Mesenchymal stem cell (in vitro differentiated cells and primary cell): Measurements from ENCODE around the gene SPINK13.
"Not testable (repeated sequence)": the region's sequence is repeated elsewhere in the genome, so short reads cannot be mapped to it uniquely, and the experiment has no call there.

Experiments used
- DNase-seq: peaks from one replicate; pipeline ENCODE4 v3.0.0-alpha.2; 2013
- H2AFZ ChIP-seq: one replicate; pipeline ENCODE4 v1.6.1; 2013; ENCODE audit warnings: low read depth, mild to moderate bottlenecking, control low read depth, inconsistent platforms, low read length, moderate library complexity
- H2AK5ac ChIP-seq: 2 replicates; pipeline ENCODE4 v1.6.1; 2013; ENCODE audit warnings: low read length, moderate library complexity, mild to moderate bottlenecking, inconsistent platforms; ENCODE audit not compliant: severe bottlenecking
- H2BK120ac ChIP-seq: one replicate; pipeline ENCODE4 v1.6.1; 2013; ENCODE audit warnings: low read depth, mild to moderate bottlenecking, inconsistent platforms, low read length, moderate library complexity
- H2BK12ac ChIP-seq, 2 experiments: one replicate each; pipeline ENCODE4 v1.6.1; 2013; ENCODE audit warnings: inconsistent platforms in 2 of 2, low read length in 2 of 2, mild to moderate bottlenecking in 2 of 2, moderate library complexity in 2 of 2, control low read depth in 1 of 2
- H2BK15ac ChIP-seq: one replicate; pipeline ENCODE4 v1.6.1; 2013; ENCODE audit warnings: mild to moderate bottlenecking, low read depth, inconsistent platforms; ENCODE audit not compliant: poor library complexity, severe bottlenecking
- H2BK5ac ChIP-seq: 2 replicates; pipeline ENCODE4 v1.6.1; 2013; ENCODE audit warnings: low read depth, mild to moderate bottlenecking, low read length, control low read depth, inconsistent platforms; ENCODE audit not compliant: poor library complexity, severe bottlenecking
- H3K14ac ChIP-seq, 2 experiments: one replicate each; pipeline ENCODE4 v1.6.1; 2013; ENCODE audit warnings: inconsistent platforms in 2 of 2, low read length in 2 of 2, control low read depth in 1 of 2, mild to moderate bottlenecking in 1 of 2, moderate library complexity in 1 of 2
- H3K18ac ChIP-seq, 2 experiments: one replicate each; pipeline ENCODE4 v1.6.1; 2013; ENCODE audit warnings: inconsistent platforms in 2 of 2, low read length in 2 of 2, control low read depth in 1 of 2, low read depth in 1 of 2, mild to moderate bottlenecking in 1 of 2
- H3K23ac ChIP-seq, 2 experiments: one replicate each; pipeline ENCODE4 v1.6.1; 2013; ENCODE audit warnings: inconsistent platforms in 2 of 2, low read length in 2 of 2, mild to moderate bottlenecking in 2 of 2, moderate library complexity in 2 of 2, control low read depth in 1 of 2
- H3K27ac ChIP-seq: 2 replicates; pipeline ENCODE4 v1.5.1; 2013; ENCODE audit warnings: mild to moderate bottlenecking, moderate library complexity, low read length, control low read depth, inconsistent platforms; ENCODE audit not compliant: poor library complexity, severe bottlenecking
- H3K27me3 ChIP-seq, 2 experiments: 2 replicates each; pipeline versions ENCODE4 v1.6.1 to v1.7.0; 2013; ENCODE audit warnings: low read length in 2 of 2, mild to moderate bottlenecking in 2 of 2, moderate library complexity in 2 of 2, control low read depth in 1 of 2, inconsistent platforms in 1 of 2; ENCODE audit not compliant: control insufficient read depth in 1 of 2, insufficient read depth in 1 of 2
- H3K36me3 ChIP-seq, 2 experiments: 2 replicates each; pipeline versions ENCODE4 v1.6.1 to v1.7.0; 2013; ENCODE audit warnings: low read length in 2 of 2, control low read depth in 1 of 2, inconsistent platforms in 1 of 2, low read depth in 1 of 2, mild to moderate bottlenecking in 1 of 2; ENCODE audit not compliant: insufficient read depth in 2 of 2, control insufficient read depth in 1 of 2
- H3K4ac ChIP-seq, 2 experiments: one replicate each; pipeline ENCODE4 v1.6.1; 2013; ENCODE audit warnings: inconsistent platforms in 2 of 2, low read length in 2 of 2, mild to moderate bottlenecking in 2 of 2, moderate library complexity in 2 of 2, control low read depth in 1 of 2, low read depth in 1 of 2
- H3K4me1 ChIP-seq: 2 replicates; pipeline ENCODE4 v1.6.1; 2013; ENCODE audit warnings: low read depth, low read length, control low read depth; ENCODE audit not compliant: control insufficient read depth, insufficient read depth
- H3K4me2 ChIP-seq: 2 replicates; pipeline ENCODE4 v1.6.1; 2013; ENCODE audit warnings: low read length, mild to moderate bottlenecking, inconsistent platforms; ENCODE audit not compliant: poor library complexity, severe bottlenecking
- H3K4me3 ChIP-seq, 2 experiments: 2 replicates each; pipeline versions ENCODE4 v1.5.1 to v1.7.0; 2013; ENCODE audit warnings: low read length in 2 of 2, mild to moderate bottlenecking in 2 of 2, control low read depth in 1 of 2, low read depth in 1 of 2; ENCODE audit not compliant: insufficient read depth in 1 of 2
- H3K79me1 ChIP-seq: replicated peaks from 2 replicates; pipeline ENCODE4 v1.6.1; 2013; ENCODE audit warnings: mild to moderate bottlenecking, control low read depth, low read length, inconsistent platforms; ENCODE audit not compliant: poor library complexity, severe bottlenecking
- H3K9ac ChIP-seq: 2 replicates; pipeline ENCODE4 v1.7.0; 2013; ENCODE audit warnings: mild to moderate bottlenecking, low read length, moderate library complexity
- H3K9me3 ChIP-seq: 2 replicates; pipeline ENCODE4 v1.7.0; 2013; ENCODE audit warnings: mild to moderate bottlenecking, low read length; ENCODE audit not compliant: control insufficient read depth
- H4K8ac ChIP-seq: one replicate; pipeline ENCODE4 v1.6.1; 2013; ENCODE audit warnings: inconsistent platforms, mild to moderate bottlenecking, low read length, moderate library complexity
- H4K91ac ChIP-seq: one replicate; pipeline ENCODE4 v1.6.1; 2013; ENCODE audit warnings: mild to moderate bottlenecking, low read length, inconsistent platforms
- WGBS: methylation state at CpG from one replicate; pipeline ENCODE4 v1.1.7; 2013; ENCODE audit warnings: mixed read lengths; 5-methylcytosine and 5-hydroxymethylcytosine counted together

SPINK13 gene

DNA sequence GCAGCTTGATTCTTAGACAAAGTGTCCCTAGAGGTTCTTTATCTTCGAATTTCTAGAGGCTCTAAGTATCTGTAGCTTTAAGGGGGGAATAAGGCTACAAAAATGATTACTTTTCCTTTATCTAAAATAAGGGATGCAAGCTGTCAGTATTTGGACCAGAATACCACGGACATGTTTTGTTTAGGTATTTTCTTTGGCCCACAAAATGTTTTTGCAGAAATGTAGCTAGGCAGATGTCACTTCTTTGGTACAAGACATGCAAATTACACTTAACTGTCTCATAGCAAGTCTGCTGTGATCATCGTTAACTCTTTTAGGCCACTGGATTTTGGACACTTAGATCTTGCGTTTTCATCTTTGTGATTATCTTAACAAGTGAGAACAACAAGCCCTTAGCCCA lies 46.1 kb downstream of the SPINK13 start:
- Histone ChIP-seq H3K9me3 (peaks cover 3% of the 10 kb centered on the region), H2AK5ac (no peak overlapping the region), H3K4me1 (no peaks in the 10 kb centered on the region), H3K18ac (no peak overlapping the region), H3K27me3 (no peaks in the 10 kb centered on the region), H3K4me2 (no peak overlapping the region), H4K8ac (no peak overlapping the region), H3K79me1 (no peaks in the 10 kb centered on the region), H3K27ac (no peak overlapping the region), H3K4ac (no peak overlapping the region), H3K36me3 (no peaks in the 10 kb centered on the region), H3K9ac (no peak overlapping the region), H2BK12ac (no peak overlapping the region), H2AFZ (no peak overlapping the region), H4K91ac (no peak overlapping the region), H2BK15ac (no peak overlapping the region), H2BK5ac (no peak overlapping the region), H2BK120ac (no peak overlapping the region), H3K14ac (no peak overlapping the region), H3K4me3 (no peak overlapping the region), H3K23ac (no peak overlapping the region)
- no peak for DNase-seq
- WGBS, result 82% methylated on average over 3 of the region's 4 CpGs

- H2AK5ac ChIP-seq, H3K9ac ChIP-seq, H3K27ac ChIP-seq, H3K4me1 ChIP-seq, H4K91ac ChIP-seq, H2BK15ac ChIP-seq, H3K36me3 ChIP-seq, H2BK120ac ChIP-seq, H2AFZ ChIP-seq, H3K23ac ChIP-seq, H3K9me3 ChIP-seq, H3K79me1 ChIP-seq, H2BK12ac ChIP-seq, H3K14ac ChIP-seq, H3K27me3 ChIP-seq, H2BK5ac ChIP-seq: not testable (repeated sequence)
- peak overlapping the region in 1 of 2 experiments; percentile 40 for H3K18ac ChIP-seq
- H3K4ac ChIP-seq, result peak overlapping the region in 1 of 2 experiments; percentile 4
- peak overlapping the region; percentile 36 to 59 for H3K4me3 ChIP-seq
- peak; percentile 12 for DNase-seq
- 10% methylated on average over 34 of the region's 42 CpGs for WGBS
- peak overlapping the region; percentile 47 for H3K4me2 ChIP-seq
- peak overlapping the region; percentile 37 for H4K8ac ChIP-seq
Observed at GRCh38 chr5:148320011-148320963, 51.7 kb downstream of the SPINK13 start.

- Histone ChIP-seq H3K4me1 (no peaks in the 10 kb centered on the region), H3K4me3 (no peak overlapping the region), H3K9ac (no peak overlapping the region), H2BK5ac (no peak overlapping the region), H3K14ac (no peak overlapping the region), H2BK12ac (no peak overlapping the region), H3K9me3 (peaks cover 2% of the 10 kb centered on the region), H3K4me2 (no peak overlapping the region), H2BK15ac (no peak overlapping the region), H3K27ac (no peak overlapping the region), H3K4ac (no peak overlapping the region), H3K79me1 (no peaks in the 10 kb centered on the region), H4K91ac (no peak overlapping the region), H2BK120ac (no peak overlapping the region), H3K18ac (no peak overlapping the region), H4K8ac (no peak overlapping the region), H2AK5ac (no peak overlapping the region), H2AFZ (no peak overlapping the region), H3K23ac (no peak overlapping the region), H3K27me3 (no peaks in the 10 kb centered on the region), H3K36me3 (no peaks in the 10 kb centered on the region)
- DNase-seq, result no peak
- 86% methylated on average over 3 of the region's 4 CpGs for WGBS
Observed at GRCh38 chr5:148333262-148333849, 64.8 kb downstream of the SPINK13 start.

DNA sequence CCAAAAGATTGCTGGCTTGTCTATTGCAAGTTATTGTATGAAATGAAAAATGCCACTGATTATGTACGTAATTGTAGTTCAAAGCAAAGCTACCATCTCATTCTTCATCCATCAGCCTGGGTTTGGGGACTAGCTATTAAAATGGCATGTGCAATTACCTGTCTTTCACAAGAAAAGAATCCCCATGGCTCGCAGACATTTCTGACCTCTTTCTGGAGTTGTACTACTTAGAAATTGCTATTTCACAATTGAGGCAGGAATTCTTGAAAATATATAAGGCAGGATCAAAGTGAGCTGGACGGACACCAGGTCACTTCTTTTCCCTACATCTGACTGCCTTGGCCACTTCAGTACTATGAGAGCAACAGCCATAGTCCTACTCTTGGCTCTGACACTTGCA lies 66.7 kb downstream of the SPINK13 start, which contains the start of gene SPINK9:
TSS of gene SPINK9 (plus strand) at position 301 of the 400 bp plus-strand sequence. CDS start at position 356, 55 bp downstream.
- no peak within 1 kb of the TSS for H2AK5ac ChIP-seq
- no peak within 1 kb of the TSS for H3K14ac ChIP-seq
- H3K4ac ChIP-seq, result no peak within 1 kb of the TSS
- no peak within 1 kb of the TSS for H2AFZ ChIP-seq
- H3K4me3 ChIP-seq, result no peak within 1 kb of the TSS
- H3K9me3 ChIP-seq, result peaks cover 2% of the 10 kb centered on the region
- no peak within 1 kb of the TSS for H2BK12ac ChIP-seq
- no peak within 1 kb of the TSS for H3K18ac ChIP-seq
- no peak within 1 kb of the TSS for H2BK5ac ChIP-seq
- no peaks in the 10 kb centered on the region for H3K36me3 ChIP-seq
- H3K4me1 ChIP-seq, result no peaks in the 10 kb centered on the region
- H4K8ac ChIP-seq, result no peak within 1 kb of the TSS
- H3K27ac ChIP-seq, result no peak within 1 kb of the TSS
- no peak within 1 kb of the TSS for H2BK15ac ChIP-seq
- H2BK120ac ChIP-seq, result no peak within 1 kb of the TSS
- H3K27me3 ChIP-seq, result no peaks in the 10 kb centered on the region
- H3K79me1 ChIP-seq, result no peaks in the 10 kb centered on the region
- H3K9ac ChIP-seq, result no peak within 1 kb of the TSS
- 78% methylated on average over 1 of the region's 3 CpGs for WGBS
- no peak within 1 kb of the TSS for H4K91ac ChIP-seq
- H3K23ac ChIP-seq, result no peak within 1 kb of the TSS
- no peak for DNase-seq
- H3K4me2 ChIP-seq, result no peak within 1 kb of the TSS
